Measurements from ENCODE around the gene PNPLA7.

DNA sequence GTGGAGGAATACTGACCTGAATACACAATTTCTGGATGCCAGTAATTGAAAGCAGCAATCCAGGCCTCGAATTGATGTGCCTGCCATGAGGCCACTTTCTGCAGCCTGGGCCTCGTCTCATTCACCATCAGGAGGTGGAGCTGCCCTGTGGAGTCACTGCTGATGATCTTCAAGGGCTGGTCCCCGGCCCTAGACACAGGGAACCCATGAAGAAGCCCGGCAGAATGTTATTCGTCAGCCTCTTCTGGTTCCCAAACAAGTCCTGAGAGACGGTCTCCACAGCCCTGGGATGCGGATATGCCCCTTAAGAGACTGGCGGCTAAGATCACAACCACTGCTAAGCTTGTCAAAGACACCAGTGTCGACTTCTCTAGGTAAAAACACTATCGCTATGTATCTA is 24.0 kb upstream of the PNPLA7 start:
- TF ChIP-seq, protein P1, sequence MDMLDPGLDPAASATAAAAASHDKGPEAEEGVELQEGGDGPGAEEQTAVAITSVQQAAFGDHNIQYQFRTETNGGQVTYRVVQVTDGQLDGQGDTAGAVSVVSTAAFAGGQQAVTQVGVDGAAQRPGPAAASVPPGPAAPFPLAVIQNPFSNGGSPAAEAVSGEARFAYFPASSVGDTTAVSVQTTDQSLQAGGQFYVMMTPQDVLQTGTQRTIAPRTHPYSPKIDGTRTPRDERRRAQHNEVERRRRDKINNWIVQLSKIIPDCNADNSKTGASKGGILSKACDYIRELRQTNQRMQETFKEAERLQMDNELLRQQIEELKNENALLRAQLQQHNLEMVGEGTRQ (IDR thresholded peaks at IDR 0.05; ENCODE audit: low read length), result no peak
- TF ChIP-seq, protein P2, sequence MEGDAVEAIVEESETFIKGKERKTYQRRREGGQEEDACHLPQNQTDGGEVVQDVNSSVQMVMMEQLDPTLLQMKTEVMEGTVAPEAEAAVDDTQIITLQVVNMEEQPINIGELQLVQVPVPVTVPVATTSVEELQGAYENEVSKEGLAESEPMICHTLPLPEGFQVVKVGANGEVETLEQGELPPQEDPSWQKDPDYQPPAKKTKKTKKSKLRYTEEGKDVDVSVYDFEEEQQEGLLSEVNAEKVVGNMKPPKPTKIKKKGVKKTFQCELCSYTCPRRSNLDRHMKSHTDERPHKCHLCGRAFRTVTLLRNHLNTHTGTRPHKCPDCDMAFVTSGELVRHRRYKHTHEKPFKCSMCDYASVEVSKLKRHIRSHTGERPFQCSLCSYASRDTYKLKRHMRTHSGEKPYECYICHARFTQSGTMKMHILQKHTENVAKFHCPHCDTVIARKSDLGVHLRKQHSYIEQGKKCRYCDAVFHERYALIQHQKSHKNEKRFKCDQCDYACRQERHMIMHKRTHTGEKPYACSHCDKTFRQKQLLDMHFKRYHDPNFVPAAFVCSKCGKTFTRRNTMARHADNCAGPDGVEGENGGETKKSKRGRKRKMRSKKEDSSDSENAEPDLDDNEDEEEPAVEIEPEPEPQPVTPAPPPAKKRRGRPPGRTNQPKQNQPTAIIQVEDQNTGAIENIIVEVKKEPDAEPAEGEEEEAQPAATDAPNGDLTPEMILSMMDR (IDR thresholded peaks at IDR 0.05; ENCODE audit: control extremely low read depth in 1 of 3, insufficient read depth in 1 of 3, low read depth in 1 of 3, low read length in 3 of 3), result no peak
- TF ChIP-seq RXRA (IDR thresholded peaks at IDR 0.05; ENCODE audit: insufficient read depth, low read depth, low read length) (no peak), ZNF274 (IDR thresholded peaks at IDR 0.05; ENCODE audit: borderline replicate concordance, extremely low read depth, low read length) (no peak)

All from H1 (cell line).